GM12878 (cell line): ENCODE results near the gene BLNK. TPM values are rescaled to one million over a fixed set of nuclear protein-coding genes. Genes with fewer than 3 reads are reported as not detected.

Experiments used
- ATAC-seq: fragments of 200-7000 bp; cut with Tn5 transposase; 3 replicates; pipeline ENCODE4 v1.9.1; 2020; ENCODE audit warnings: mild to moderate bottlenecking, moderate library complexity
- BruUV-seq: library from RNA; stranded (reverse); fragments of 400-500 nt; replicated peaks from 2 replicates; lab custom pipeline; 2021; lab: Mats Ljungman, UMichigan
- CTCF ChIA-PET: fragments of 300-600 bp; sonication (Branson Sonifier 250); formaldehyde crosslinking; extraction: SDS; loops from one replicate; lab custom pipeline; 2021; ENCODE audit warnings: inconsistent platforms; lab: Yijun Ruan, JAX
- POLR2A ChIA-PET: fragments of 350-600 bp; formaldehyde crosslinking; extraction: SDS; loops from one replicate; lab custom pipeline; 2021; ENCODE audit warnings: inconsistent platforms; lab: Charles Lee
- RAD21 ChIA-PET: fragments of 300-600 bp; sonication (Branson Sonifier 250); formaldehyde crosslinking; loops from one replicate; lab custom pipeline; 2023; ENCODE audit warnings: antibody characterized with exemption; ENCODE audit not compliant: unreplicated experiment; lab: Charles Lee
- SMC1A ChIA-PET: fragments of 300-600 bp; sonication (Branson Sonifier 250); formaldehyde crosslinking; loops from one replicate; lab custom pipeline; 2023; ENCODE audit not compliant: unreplicated experiment, uncharacterized antibody; lab: Charles Lee
- DNase-seq: peaks from one replicate; pipeline ENCODE4 v3.0.0-alpha.2; 2011; ENCODE audit warnings: low read depth, low spot score
- FAIRE-seq: peaks from 3 replicates; lab custom pipeline; 2011; peaks lifted over from hg19 to GRCh38; lab: Jason Lieb, UNC
- H2AFZ ChIP-seq: 2 replicates; pipeline ENCODE4 v1.6.0; 2011; ENCODE audit warnings: low read depth, low read length, control low read depth; ENCODE audit not compliant: control insufficient read depth
- H3K27ac ChIP-seq: 2 replicates; pipeline ENCODE4 v1.5.1; 2011; ENCODE audit warnings: control low read depth; ENCODE audit not compliant: control insufficient read depth, insufficient read depth
- H3K27me3 ChIP-seq, 2 experiments: replicated peaks in 1 of 2; 2 replicates each; pipeline versions ENCODE4 v1.6.0 to v1.6.1; 2011; ENCODE audit warnings: low read length in 1 of 2; ENCODE audit not compliant: control insufficient read depth in 2 of 2, insufficient read depth in 2 of 2
- H3K36me3 ChIP-seq, 2 experiments: 2 replicates each; pipeline ENCODE4 v1.5.1; 2011; ENCODE audit warnings: low read length in 1 of 2; ENCODE audit not compliant: control insufficient read depth in 2 of 2, insufficient read depth in 2 of 2
- H3K4me1 ChIP-seq: 2 replicates; pipeline ENCODE4 v1.6.1; 2011; ENCODE audit warnings: mild to moderate bottlenecking, low read length, moderate library complexity, mixed read lengths; ENCODE audit not compliant: control insufficient read depth, insufficient read depth
- H3K4me2 ChIP-seq: 2 replicates; pipeline ENCODE4 v1.6.0; 2011; ENCODE audit warnings: control low read depth; ENCODE audit not compliant: control insufficient read depth, insufficient read depth
- H3K4me3 ChIP-seq: fragments of 200-600 bp; sonication (generic); 2 replicates; pipeline ENCODE4 v1.5.1; 2016
- H3K79me2 ChIP-seq: 2 replicates; pipeline ENCODE4 v1.6.0; 2011; ENCODE audit warnings: low read length; ENCODE audit not compliant: control insufficient read depth, insufficient read depth
- H3K9ac ChIP-seq: 2 replicates; pipeline ENCODE4 v1.8.0; 2011; ENCODE audit warnings: low read length, control low read depth, mixed read lengths; ENCODE audit not compliant: control insufficient read depth, insufficient read depth
- H3K9me3 ChIP-seq: replicated peaks from 3 replicates; pipeline ENCODE4 v1.5.1; 2011; ENCODE audit warnings: mild to moderate bottlenecking, low read length; ENCODE audit not compliant: control insufficient read depth, insufficient read depth
- H4K20me1 ChIP-seq: 2 replicates; pipeline ENCODE4 v1.6.0; 2011; ENCODE audit not compliant: control insufficient read depth, insufficient read depth
- BRCA1 ChIP-seq: IDR thresholded peaks from 2 replicates; pipeline ENCODE4 v1.6.1; 2011; ENCODE audit warnings: low read depth, low read length, improper control_type of control experiment
- FOS ChIP-seq: IDR thresholded peaks from 3 replicates; pipeline ENCODE4 v1.6.1; 2011; ENCODE audit warnings: borderline replicate concordance; ENCODE audit not compliant: insufficient read length; ENCODE audit errors: extremely low read depth
- HCFC1 ChIP-seq: fragments of 150-350 bp; IDR thresholded peaks from 2 replicates; pipeline ENCODE4 v1.6.1; 2014; ENCODE audit warnings: low read length
- MYC ChIP-seq: IDR thresholded peaks from 2 replicates; pipeline ENCODE4 v1.6.1; 2011; ENCODE audit warnings: mild to moderate bottlenecking, low read length, moderate library complexity, inconsistent platforms; ENCODE audit not compliant: insufficient read depth, insufficient replicate concordance, insufficient read length, severe bottlenecking
- PAX5 ChIP-seq: IDR thresholded peaks from 2 replicates; pipeline ENCODE4 v1.6.1; 2011; ENCODE audit warnings: low read depth, low read length, borderline replicate concordance
- TARDBP ChIP-seq: IDR thresholded peaks from 2 replicates; pipeline ENCODE4 v1.6.1; 2016; ENCODE audit warnings: borderline replicate concordance
- TBL1XR1 ChIP-seq: IDR thresholded peaks from 2 replicates; pipeline ENCODE4 v1.6.1; 2012; ENCODE audit warnings: low read depth, low read length, improper control_type of control experiment
- WGBS: methylation state at CpG from one replicate; pipeline ENCODE4 v1.1.6; 2016; ENCODE audit warnings: low lambda C conversion rate; ENCODE audit not compliant: insufficient replicate concordance, insufficient coverage; ENCODE audit errors: missing lambda C conversion rate; 5-methylcytosine and 5-hydroxymethylcytosine counted together
- in situ Hi-C: fragments of 300-500 bp; cut with MboI; formaldehyde crosslinking; loops from 9 replicates; pipeline ENCODE4 v1.14.3; 2018; ENCODE audit warnings: mixed read lengths
- intact Hi-C: fragments of 100-400 bp; cut with micrococcal nuclease; formaldehyde crosslinking; loops from one replicate; pipeline ENCODE4 v1.14.2; 2022; ENCODE audit not compliant: unreplicated experiment
- polyA plus RNA-seq, 11 experiments: library from polyadenylated mRNA; depleted of rRNA in 4 of 11; unstranded in 6 of 11; stranded (reverse) in 5 of 11; fragments of >200 nt; fragmentation: Nextera tagmentation in 4 of 11; fragmentation: Illumina TruSeq in 1 of 11; extraction: Ambion mirVana in 4 of 11; extraction: Trizol in 1 of 11; gene quantifications; 1 replicate in 1 of 11; 2 replicates in 10 of 11; pipeline versions ENCODE4 v1.2.1 to v1.2.3, GENCODE V29; 2011 to 2016; ENCODE audit warnings: inconsistent platforms in 2 of 11, missing spikeins in 2 of 11, low read depth in 1 of 11
- total RNA-seq, 4 experiments: library from RNA; depleted of rRNA in 3 of 4; stranded (reverse); fragments of >200 nt in 3 of 4; fragmentation: Illumina TruSeq in 1 of 4; extraction: Trizol in 1 of 4; gene quantifications; 2 replicates each; pipeline versions ENCODE4 v1.2.1 to v1.2.3, GENCODE V29; 2013 to 2021

BLNK gene
- total and polyA plus RNA-seq, 10 of the 15 experiments (the other 5 are each of a cell fraction or from before 2014, with no cell fraction given), result 79.5 to 201 (median 139) TPM

GRCh38 chr10:96254976-96255375, 16.4 kb downstream of the BLNK start:
- H3K36me3 ChIP-seq, result peaks cover 8 to 39% of the 10 kb centered on the region in 2 experiments; a peak in 3 of 4 replicates
- no peak for DNase-seq
- POLR2A ChIA-PET, result interaction anchor here (1.3 to 3.4 kb wide), 2 partner anchors 14 to 16 kb away, joined by 4 to 19 read pairs; partner anchors contain the start of gene BLNK
- peaks cover 77% of the 10 kb centered on the region for H3K79me2 ChIP-seq
- no peaks in the 10 kb centered on the region for H3K27me3 ChIP-seq
- CTCF ChIA-PET, result interaction anchor here (0.6 to 3.4 kb wide), 7 partner anchors 11 to 212 kb away, joined by 3 to 14 read pairs (median 3); no protein-coding TSS in a partner anchor
- intact Hi-C loops, result no loop called here
- no peak overlapping the region for H3K4me3 ChIP-seq
- TF ChIP-seq MYC (no peak), FOS (no peak), TBL1XR1 (no peak), TARDBP (no peak), PAX5 (no peak), BRCA1 (no peak), HCFC1 (no peak)
- RAD21 ChIA-PET, result interaction anchor here (1.0 to 1.7 kb wide), 2 partner anchors 11 to 36 kb away, joined by 3 to 5 read pairs; no protein-coding TSS in a partner anchor
- no peaks in the 10 kb centered on the region for H3K9me3 ChIP-seq
- in situ Hi-C loops, result no loop called here
- H3K4me1 ChIP-seq, result peaks cover 23% of the 10 kb centered on the region
- peaks cover 14% of the 10 kb centered on the region for H4K20me1 ChIP-seq
- SMC1A ChIA-PET, result interaction anchor here (0.8 to 11.3 kb wide), 6 partner anchors 9 to 40 kb away, joined by 4 to 137 read pairs (median 9); partner anchors contain the start of gene BLNK
- 78% methylated on average over 5 of the region's 5 CpGs for WGBS
- no peak overlapping the region for H3K9ac ChIP-seq
- FAIRE-seq, result no peak
- no TSS peak for BruUV-seq
- no peak for ATAC-seq
- H2AFZ ChIP-seq, result no peak overlapping the region
- no peak overlapping the region for H3K27ac ChIP-seq
- no peak overlapping the region for H3K4me2 ChIP-seq
